A673 (cell line): ENCODE data around the gene YTHDC1. TPM values are rescaled to one million over a fixed set of nuclear protein-coding genes. Genes with fewer than 3 reads are reported as not detected.
"Not testable (repeated sequence)": the region's sequence is repeated elsewhere in the genome, so short reads cannot be mapped to it uniquely, and the experiment has no call there.

Experiments used
- BruUV-seq: library from RNA; stranded (reverse); fragments of 400-500 nt; replicated peaks from 2 replicates; lab custom pipeline; 2021; lab: Mats Ljungman, UMichigan
- CTCF ChIA-PET: fragments of 300-600 bp; sonication (Branson Sonifier 250); formaldehyde crosslinking; loops from one replicate; lab custom pipeline; 2022; ENCODE audit warnings: antibody characterized with exemption; lab: Charles Lee
- POLR2A ChIA-PET: fragments of 300-600 bp; sonication (Branson Sonifier 250); formaldehyde crosslinking; loops from one replicate; lab custom pipeline; 2022; ENCODE audit warnings: antibody characterized with exemption; ENCODE audit not compliant: low non-redundant PET; lab: Charles Lee
- DNase-seq: peaks from one replicate; pipeline ENCODE4 v3.0.0-alpha.2; 2015; ENCODE audit warnings: low spot score
- H3K27ac ChIP-seq: fragments of 200-600 bp; sonication (generic); 2 replicates; pipeline ENCODE4 v1.5.1; 2016; ENCODE audit warnings: mixed run types, low read depth, mild to moderate bottlenecking, mixed read lengths, antibody characterized with exemption, low read length; ENCODE audit not compliant: poor library complexity, severe bottlenecking
- H3K27me3 ChIP-seq: fragments of 200-600 bp; sonication (generic); replicated peaks from 2 replicates; pipeline ENCODE4 v1.6.1; 2017; ENCODE audit warnings: mixed run types, low read depth, mild to moderate bottlenecking, mixed read lengths, antibody characterized with exemption, low read length; ENCODE audit not compliant: insufficient read depth, poor library complexity
- H3K36me3 ChIP-seq: fragments of 200-600 bp; sonication (generic); 2 replicates; pipeline ENCODE4 v1.6.1; 2016; ENCODE audit warnings: mixed run types, mild to moderate bottlenecking, mixed read lengths, antibody characterized with exemption, low read length; ENCODE audit not compliant: insufficient read depth, poor library complexity, severe bottlenecking
- H3K4me1 ChIP-seq: fragments of 200-600 bp; sonication (generic); 2 replicates; pipeline ENCODE4 v1.6.1; 2017; ENCODE audit warnings: mixed run types, mild to moderate bottlenecking, mixed read lengths, antibody characterized with exemption, low read length; ENCODE audit not compliant: insufficient read depth, poor library complexity, severe bottlenecking
- H3K4me3 ChIP-seq: fragments of 200-600 bp; sonication (generic); 2 replicates; pipeline ENCODE4 v1.5.1; 2016; ENCODE audit warnings: low read depth, mixed run types, mild to moderate bottlenecking, mixed read lengths, low read length; ENCODE audit not compliant: poor library complexity, severe bottlenecking
- H3K9me3 ChIP-seq: fragments of 200-600 bp; sonication (generic); 2 replicates; pipeline ENCODE4 v1.6.1; 2016; ENCODE audit warnings: mixed run types, low read depth, mild to moderate bottlenecking, mixed read lengths, antibody characterized with exemption, low read length; ENCODE audit not compliant: poor library complexity, severe bottlenecking
- CTCF ChIP-seq: fragments of 300-800, 200-600 bp; sonication (generic); conservative IDR thresholded peaks from 2 replicates; pipeline ENCODE4 v1.5.1; 2017; ENCODE audit warnings: low read depth, mild to moderate bottlenecking, antibody characterized with exemption, low read length, moderate library complexity, mixed read lengths
- EZH2 ChIP-seq: fragments of 200-600 bp; sonication (generic); IDR thresholded peaks from 2 replicates; pipeline ENCODE4 v1.6.1; 2017; ENCODE audit warnings: borderline replicate concordance, low read depth, mild to moderate bottlenecking, mixed read lengths, antibody characterized with exemption, low read length; ENCODE audit not compliant: poor library complexity, severe bottlenecking
- intact Hi-C: fragments of 100-400 bp; cut with micrococcal nuclease; formaldehyde crosslinking; loops from one replicate; pipeline ENCODE4 v1.10.0; 2022; ENCODE audit not compliant: unreplicated experiment
- total RNA-seq: library from RNA; stranded (reverse); gene quantifications from 2 replicates; pipeline ENCODE4 v1.2.3, GENCODE V29; 2021

YTHDC1 gene
- total RNA-seq, 1 experiment from 2014 or later, result 45.3 TPM

- CTCF ChIA-PET, result no interaction called here
- H3K9me3 ChIP-seq, result no peaks in the 10 kb centered on the region
- no peak for DNase-seq
- intact Hi-C loops, result no loop called here
- H3K4me1 ChIP-seq, result no peaks in the 10 kb centered on the region
- BruUV-seq, result no TSS peak
- TF ChIP-seq CTCF, result no peak
- no peak for TF ChIP-seq EZH2
- POLR2A ChIA-PET, result no interaction called here
- no peak overlapping the region for H3K27ac ChIP-seq
- H3K4me3 ChIP-seq, result no peak overlapping the region
- H3K36me3 ChIP-seq, result no peaks in the 10 kb centered on the region
- H3K27me3 ChIP-seq, result no peaks in the 10 kb centered on the region
Observed at GRCh38 chr4:68283095-68283494, 66.8 kb downstream of the YTHDC1 start.

GRCh38 chr4:68281796-68282740 lies 67.8 kb downstream of the YTHDC1 start:
- DNase-seq, intact Hi-C loops, H3K27me3 ChIP-seq, H3K36me3 ChIP-seq, CTCF ChIA-PET, H3K4me1 ChIP-seq, H3K9me3 ChIP-seq, BruUV-seq, POLR2A ChIA-PET, H3K4me3 ChIP-seq, H3K27ac ChIP-seq: not testable (repeated sequence)

- no peak for DNase-seq
- CTCF ChIA-PET, result no interaction called here
- intact Hi-C loops, result loop anchor here (10.0 kb wide), 1 partner anchor 1337 kb away; no protein-coding TSS in a partner anchor
Observed at GRCh38 chr4:68278029-68278428, 71.9 kb downstream of the YTHDC1 start.

More at GRCh38 chr4:68278029-68278428, 71.9 kb downstream of the YTHDC1 start:
- POLR2A ChIA-PET, result no interaction called here
- H3K27me3 ChIP-seq, result no peaks in the 10 kb centered on the region
- no peaks in the 10 kb centered on the region for H3K9me3 ChIP-seq
- H3K27ac ChIP-seq, result no peak overlapping the region
- BruUV-seq, result no TSS peak
- H3K4me1 ChIP-seq, result no peaks in the 10 kb centered on the region
- H3K36me3 ChIP-seq, result no peaks in the 10 kb centered on the region
- no peak for TF ChIP-seq CTCF
- TF ChIP-seq EZH2, result no peak
- no peak overlapping the region for H3K4me3 ChIP-seq
